HG03342 (cell line): ENCODE measurements around the gene TPPP3.

Experiments used
- ATAC-seq: cut with Tn5 transposase; IDR thresholded peaks from one replicate; pipeline ENCODE4 v1.9.1; 2021; ENCODE audit warnings: mild to moderate bottlenecking, moderate library complexity; ENCODE audit not compliant: unreplicated experiment

Gene TPPP3

GRCh38 chr16:67406111-67406971, 13.0 kb upstream of the TPPP3 start:
- ATAC-seq: no peak

- no peak for ATAC-seq
Measured at GRCh38 chr16:67405336-67405735, 12.0 kb upstream of the TPPP3 start.

GRCh38 chr16:67404740-67405226, 11.5 kb upstream of the TPPP3 start:
- ATAC-seq: no peak

- no peak for ATAC-seq
Measured at GRCh38 chr16:67403976-67404555, 10.8 kb upstream of the TPPP3 start.

DNA sequence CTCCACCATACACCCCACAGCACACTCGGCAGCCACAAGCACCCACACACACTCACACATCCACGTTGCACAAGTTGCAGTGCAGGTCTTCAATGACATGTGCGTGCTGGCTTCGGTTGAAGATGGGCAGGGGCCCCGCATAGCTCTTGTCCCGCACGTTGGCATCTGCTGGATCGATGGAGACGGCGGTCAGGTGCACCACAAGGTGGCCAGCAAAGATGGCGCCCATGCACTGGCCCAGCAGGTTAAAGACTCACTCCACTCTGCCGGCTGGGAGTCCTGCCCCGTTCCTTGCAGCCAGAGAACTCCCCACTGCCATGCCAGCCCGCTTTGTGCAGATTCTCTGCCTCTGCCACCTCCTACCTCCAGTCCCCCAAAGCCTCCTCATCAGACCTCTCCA, 7.6 kb upstream of the TPPP3 start:
- no peak for ATAC-seq

GRCh38 chr16:67399749-67400704, 6.7 kb upstream of the TPPP3 start:
- ATAC-seq: no peak

DNA sequence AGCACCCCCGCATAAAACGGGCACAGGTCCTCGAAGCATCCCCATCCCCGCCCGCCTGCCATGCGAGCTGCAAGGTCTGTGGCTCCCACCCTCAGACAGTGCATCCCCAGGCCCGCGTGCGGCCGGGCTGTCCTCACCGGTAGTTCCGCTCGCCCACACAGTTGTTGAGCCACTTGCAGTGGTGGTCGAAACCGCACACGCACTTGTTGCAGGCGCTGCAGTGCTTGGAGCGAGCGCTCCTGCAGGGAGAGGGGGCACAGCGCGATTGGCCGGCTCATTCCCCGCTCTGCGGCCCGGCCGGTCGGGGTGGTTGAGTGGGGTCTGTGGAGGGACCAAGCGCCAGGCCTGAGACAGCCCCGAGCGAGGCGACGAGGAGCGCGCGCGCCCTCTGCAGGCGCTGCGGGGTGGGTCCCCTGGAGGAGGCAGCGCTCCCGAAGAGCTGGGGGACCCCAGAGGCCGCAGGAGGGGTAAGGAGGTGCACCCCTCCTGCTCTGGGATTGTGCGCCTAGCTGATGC, 6.0 kb upstream of the TPPP3 start:
- ATAC-seq: no peak

DNA sequence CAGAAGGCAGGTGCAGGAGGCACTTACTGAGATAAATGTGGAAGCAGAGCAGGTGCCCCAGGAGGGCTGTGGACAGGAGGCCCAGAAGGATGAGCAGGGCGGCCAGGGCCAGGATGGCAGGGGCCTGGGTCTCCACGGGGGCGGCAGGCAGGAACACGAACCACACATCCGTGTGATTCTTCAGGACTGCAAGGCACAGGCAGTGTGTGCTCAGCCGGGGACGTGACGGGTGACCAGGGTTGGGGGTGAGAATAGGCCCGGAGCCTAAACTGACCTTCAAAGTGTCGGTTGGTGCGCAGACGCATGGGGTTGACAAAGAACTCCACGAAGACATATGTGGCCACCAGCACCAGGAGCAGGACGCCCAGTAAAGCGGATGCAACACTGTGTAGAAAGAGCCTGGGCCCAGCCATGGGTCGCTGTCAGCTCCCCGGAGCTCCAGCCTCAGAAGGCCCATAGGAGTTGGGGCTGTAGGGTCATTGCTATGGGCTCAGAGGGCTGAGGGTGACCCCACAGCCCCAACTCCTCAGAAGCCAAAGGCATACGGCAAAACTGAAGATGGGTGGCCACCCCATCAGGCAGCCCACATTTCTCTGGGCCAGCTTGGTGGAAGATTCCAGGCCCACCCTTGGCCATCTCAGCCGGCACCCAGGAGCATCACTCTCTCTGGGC, 5.4 kb upstream of the TPPP3 start:
- no peak for ATAC-seq

GRCh38 chr16:67397812-67398545, 4.7 kb upstream of the TPPP3 start:
- ATAC-seq: no peak

- ATAC-seq: no peak
Measured at GRCh38 chr16:67397036-67397801, 3.9 kb upstream of the TPPP3 start.

- no peak for ATAC-seq
Measured at GRCh38 chr16:67396159-67397035, 3.1 kb upstream of the TPPP3 start.

- no peak for ATAC-seq
Measured at GRCh38 chr16:67395458-67396158, 2.3 kb upstream of the TPPP3 start.

DNA sequence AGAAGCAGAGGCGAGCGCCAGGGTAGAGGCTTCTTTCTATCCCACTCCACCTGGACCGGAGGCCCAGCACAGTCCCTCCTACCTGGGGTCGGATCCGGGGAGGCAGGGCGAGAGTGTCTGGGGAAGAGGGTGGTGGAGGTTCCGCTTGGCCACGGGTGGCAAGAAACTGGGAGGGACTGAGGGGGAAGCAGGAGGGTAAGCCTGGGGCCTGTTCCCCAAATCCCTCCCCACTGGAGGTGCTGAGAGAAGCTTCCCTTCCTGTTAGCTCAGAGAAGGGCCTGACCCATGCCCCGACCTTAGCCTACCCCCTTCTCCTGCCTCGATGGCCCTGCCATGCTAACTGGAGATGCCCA, 1.8 kb upstream of the TPPP3 start:
- ATAC-seq: no peak

- ATAC-seq: no peak
Measured at GRCh38 chr16:67394155-67395104, 1.1 kb upstream of the TPPP3 start.

GRCh38 chr16:67393788-67394154, 473 bp upstream of the TPPP3 start:
- no peak for ATAC-seq

- ATAC-seq: no peak
Measured at GRCh38 chr16:67392301-67393059, 818 bp downstream of the TPPP3 start.
